Adipocyte (in vitro differentiated cells): ENCODE data around the gene SGMS2.

Source experiments
- DNase-seq: peaks from one replicate; pipeline ENCODE4 v3.0.0-alpha.2; 2015; ENCODE audit warnings: low read depth
- H3K27me3 ChIP-seq: replicated peaks from 2 replicates; pipeline ENCODE4 v1.7.0; 2013; ENCODE audit warnings: mild to moderate bottlenecking, low read length, moderate library complexity; ENCODE audit not compliant: control insufficient read depth, insufficient read depth
- H3K36me3 ChIP-seq: 2 replicates; pipeline ENCODE4 v1.7.0; 2013; ENCODE audit warnings: low read length, mild to moderate bottlenecking, moderate library complexity; ENCODE audit not compliant: control insufficient read depth, insufficient read depth, severe bottlenecking
- H3K4me1 ChIP-seq: 2 replicates; pipeline ENCODE4 v1.7.0; 2013; ENCODE audit warnings: mild to moderate bottlenecking, low read length, moderate library complexity; ENCODE audit not compliant: control insufficient read depth, insufficient read depth
- H3K4me3 ChIP-seq: 2 replicates; pipeline ENCODE4 v1.7.0; 2013; ENCODE audit warnings: mild to moderate bottlenecking, low read length, moderate library complexity
- H3K9ac ChIP-seq: 2 replicates; pipeline ENCODE4 v1.7.0; 2013; ENCODE audit warnings: mild to moderate bottlenecking, low read length, moderate library complexity
- H3K9me3 ChIP-seq: 2 replicates; pipeline ENCODE4 v1.7.0; 2013; ENCODE audit warnings: mild to moderate bottlenecking, low read length, moderate library complexity; ENCODE audit not compliant: control insufficient read depth

Gene SGMS2

DNA sequence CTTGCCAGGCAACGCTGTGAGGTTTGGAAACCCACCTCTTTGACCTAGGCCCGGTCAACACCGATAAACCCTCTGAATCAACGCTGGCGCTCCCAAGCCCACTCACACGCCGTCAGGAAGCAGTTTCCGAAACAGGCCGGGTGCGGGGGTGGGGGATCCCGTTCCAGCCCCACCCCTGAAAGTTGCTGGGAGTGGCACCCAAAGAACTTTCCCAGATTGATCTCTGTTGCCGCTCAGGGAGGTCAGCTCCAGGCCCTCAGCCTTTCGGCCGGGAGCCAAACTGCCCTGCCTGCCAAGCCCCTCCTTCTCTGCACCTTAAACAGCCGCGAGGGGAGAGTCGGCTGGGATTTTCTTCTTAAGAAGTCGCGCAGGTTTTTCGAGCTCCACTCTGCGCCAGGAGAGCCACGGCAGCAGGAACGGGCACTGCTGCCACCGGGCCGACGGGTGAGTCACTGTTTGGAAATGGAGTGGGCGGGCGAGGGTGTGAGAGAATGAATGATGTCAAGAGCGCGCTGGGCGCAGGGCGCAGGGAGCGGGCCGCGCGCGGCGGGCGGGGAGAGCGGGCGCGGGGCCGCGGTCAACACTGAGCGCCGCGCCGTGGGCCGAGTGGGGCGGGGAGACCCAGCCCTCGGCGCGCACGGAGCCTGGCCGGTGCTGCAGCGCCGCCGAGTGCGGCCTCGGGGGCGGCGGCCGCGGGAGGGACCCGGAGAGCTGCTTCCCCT is at the start of gene SGMS2:
Gene SGMS2 (plus strand): TSS at position 583 of the 722 bp plus-strand sequence. CDS start 70,622 bp downstream, outside the sequence.
- Histone ChIP-seq H3K4me3 (peak within 1 kb of the TSS; percentile 94), H3K9me3 (no peaks in the 10 kb centered on the region), H3K4me1 (peaks cover 22% of the 10 kb centered on the region), H3K36me3 (no peaks in the 10 kb centered on the region), H3K27me3 (no peaks in the 10 kb centered on the region), H3K9ac (peak within 1 kb of the TSS; percentile 91)
- DNase-seq: peak; percentile 97

DNA sequence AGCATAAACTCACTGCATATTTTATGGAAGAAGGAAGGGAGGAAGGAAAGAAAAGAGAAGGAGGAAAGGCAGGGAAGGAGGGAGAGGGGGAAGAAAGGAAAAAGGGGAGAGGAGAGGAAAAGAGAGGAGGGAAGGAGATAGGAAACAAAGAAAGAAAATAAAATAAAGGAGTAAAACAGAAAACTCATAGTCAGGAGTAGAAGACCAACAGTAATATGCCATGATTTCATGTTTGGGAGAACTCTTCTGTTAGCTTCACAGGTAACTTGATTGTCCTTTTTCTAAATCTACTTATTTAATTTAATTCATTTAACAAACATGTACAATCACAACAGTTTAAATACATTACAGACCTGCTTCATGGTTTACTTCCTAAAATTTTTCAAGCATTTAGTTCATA is 46.8 kb upstream of the SGMS2 start:
- no peak overlapping the region for H3K4me3 ChIP-seq
- no peak for DNase-seq
- no peaks in the 10 kb centered on the region for H3K27me3 ChIP-seq

DNA sequence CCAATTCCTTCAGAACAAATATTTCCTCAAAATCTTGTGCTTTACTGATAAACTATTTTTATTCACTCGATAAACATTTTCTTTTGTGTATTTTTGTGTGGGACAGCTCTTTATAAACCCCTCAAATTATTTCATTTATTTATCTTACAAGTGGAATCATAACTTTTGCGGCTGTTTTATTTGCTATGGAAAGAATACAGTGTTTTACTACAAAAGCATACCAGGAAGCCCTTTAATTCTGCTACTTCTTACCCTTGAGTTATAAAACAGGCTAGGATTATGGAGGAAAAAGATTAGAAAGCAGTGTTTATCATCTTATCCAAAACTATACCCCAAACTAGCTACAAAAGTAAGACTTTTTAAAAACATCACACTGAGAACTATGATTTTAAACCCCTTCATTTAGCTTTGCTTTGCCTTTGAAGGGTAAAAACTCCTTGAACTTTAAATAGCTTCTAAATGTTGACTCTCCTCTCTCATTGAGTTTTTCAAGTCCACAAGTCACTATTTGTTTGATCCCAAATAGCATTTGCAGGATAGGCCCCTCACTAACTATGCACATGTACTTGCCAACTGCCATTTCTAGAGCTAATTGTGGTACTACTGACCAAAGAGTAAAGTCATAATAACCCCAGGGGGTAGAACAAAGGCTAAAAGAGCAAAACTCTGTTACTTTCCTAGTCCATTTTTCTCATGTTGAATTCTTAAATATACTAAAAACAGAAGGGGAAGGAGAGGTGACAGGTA is 45.8 kb upstream of the SGMS2 start:
- DNase-seq: no peak
- H3K9me3 ChIP-seq: no peaks in the 10 kb centered on the region
- no peak overlapping the region for H3K4me3 ChIP-seq
- H3K4me1 ChIP-seq: peaks cover 17% of the 10 kb centered on the region
- H3K36me3 ChIP-seq: no peaks in the 10 kb centered on the region
- no peaks in the 10 kb centered on the region for H3K27me3 ChIP-seq
- no peak overlapping the region for H3K9ac ChIP-seq

More for the DNA sequence above, 46.8 kb upstream of the SGMS2 start:
- Histone ChIP-seq H3K9me3 (no peaks in the 10 kb centered on the region), H3K36me3 (no peaks in the 10 kb centered on the region), H3K9ac (no peak overlapping the region), H3K4me1 (peaks cover 12% of the 10 kb centered on the region)

DNA sequence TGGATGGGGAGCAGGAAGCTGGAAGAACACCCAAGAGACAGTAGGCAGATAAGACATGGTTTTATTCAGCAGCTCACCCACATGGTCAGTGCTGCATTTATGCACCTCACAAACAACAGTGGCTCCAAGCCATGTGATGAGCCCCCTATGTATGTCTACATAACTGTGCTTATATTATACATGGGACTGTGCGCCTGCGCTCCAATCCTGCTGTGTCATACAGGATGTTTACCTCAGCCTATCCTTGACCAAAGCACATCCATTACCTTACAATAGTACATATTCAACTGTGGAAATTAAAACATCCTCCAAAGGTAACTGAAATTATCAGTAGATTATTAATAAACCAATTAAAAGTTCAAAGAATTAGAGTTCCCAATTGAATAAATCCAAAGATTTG is 44.1 kb upstream of the SGMS2 start:
- H3K36me3 ChIP-seq: no peaks in the 10 kb centered on the region
- peaks cover 3% of the 10 kb centered on the region for H3K27me3 ChIP-seq
- H3K9me3 ChIP-seq: no peaks in the 10 kb centered on the region
- peaks cover 12% of the 10 kb centered on the region for H3K4me1 ChIP-seq
- no peak overlapping the region for H3K9ac ChIP-seq
- no peak overlapping the region for H3K4me3 ChIP-seq
- DNase-seq: no peak

DNA sequence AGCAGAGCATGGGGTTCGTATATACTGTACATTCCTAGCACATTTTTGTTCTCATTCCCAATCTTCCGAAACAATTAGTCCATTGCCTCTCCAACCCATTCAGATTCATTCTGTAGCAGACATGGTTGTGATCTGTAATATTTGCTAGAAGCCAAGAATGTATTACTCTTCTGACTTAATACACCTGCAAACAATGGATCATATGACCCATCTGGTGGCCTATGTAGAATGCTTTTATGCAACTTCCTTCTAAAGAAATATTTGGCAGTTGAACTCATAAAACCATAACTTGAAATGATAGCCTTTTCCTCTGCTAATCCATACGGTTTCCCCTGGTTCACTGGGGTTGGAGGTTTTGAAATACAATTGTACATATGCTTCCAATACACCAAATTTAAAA is 32.8 kb upstream of the SGMS2 start:
- no peak for DNase-seq
- Histone ChIP-seq H3K9ac (no peak overlapping the region), H3K36me3 (no peaks in the 10 kb centered on the region), H3K9me3 (no peaks in the 10 kb centered on the region), H3K27me3 (no peaks in the 10 kb centered on the region), H3K4me3 (no peak overlapping the region), H3K4me1 (peaks cover 8% of the 10 kb centered on the region)

DNA sequence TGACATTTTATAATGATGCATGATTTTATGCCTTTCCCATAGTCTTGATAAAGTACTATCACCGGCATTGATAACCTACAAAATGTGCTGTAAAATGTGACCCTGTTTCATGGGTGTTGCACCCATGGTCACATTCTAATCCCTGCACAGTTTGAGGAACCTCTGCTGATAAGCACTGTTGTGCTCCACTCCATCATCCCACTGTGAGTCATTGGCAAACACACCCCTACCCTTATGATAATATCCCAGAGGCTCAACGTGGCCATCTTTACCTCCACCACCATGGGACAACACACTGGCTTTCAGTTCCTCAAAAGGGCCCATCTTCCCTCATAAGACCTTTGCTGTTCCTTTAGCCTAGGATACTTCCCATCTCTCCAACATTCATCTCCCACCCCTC is 32.0 kb upstream of the SGMS2 start:
- Histone ChIP-seq H3K4me3 (no peak overlapping the region), H3K4me1 (peaks cover 8% of the 10 kb centered on the region), H3K9me3 (no peaks in the 10 kb centered on the region), H3K36me3 (no peaks in the 10 kb centered on the region), H3K27me3 (no peaks in the 10 kb centered on the region), H3K9ac (no peak overlapping the region)
- DNase-seq: no peak

DNA sequence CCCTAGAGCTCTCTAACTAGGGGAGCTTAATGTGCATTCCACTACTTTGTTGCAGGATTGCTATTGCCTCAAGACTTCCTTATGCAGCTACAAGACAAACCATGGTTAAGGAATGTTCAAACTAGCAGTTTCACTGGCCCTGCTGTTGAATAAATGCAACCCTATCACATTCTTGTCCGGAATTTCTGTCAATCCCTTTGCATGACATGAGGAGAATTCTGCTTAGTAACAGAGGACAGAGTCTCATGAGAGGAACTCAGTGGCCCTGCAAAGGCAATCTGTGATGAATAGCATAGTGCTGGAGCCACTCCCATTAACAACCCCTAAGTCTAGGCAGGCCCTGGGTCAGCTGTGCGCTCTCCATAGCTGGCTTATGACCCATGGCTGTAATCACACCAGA is 30.7 kb upstream of the SGMS2 start:
- no peak overlapping the region for H3K4me3 ChIP-seq
- H3K36me3 ChIP-seq: no peaks in the 10 kb centered on the region
- DNase-seq: peak; percentile 34
- H3K27me3 ChIP-seq: no peaks in the 10 kb centered on the region
- H3K9ac ChIP-seq: no peak overlapping the region
- H3K9me3 ChIP-seq: no peaks in the 10 kb centered on the region
- peaks cover 5% of the 10 kb centered on the region for H3K4me1 ChIP-seq

DNA sequence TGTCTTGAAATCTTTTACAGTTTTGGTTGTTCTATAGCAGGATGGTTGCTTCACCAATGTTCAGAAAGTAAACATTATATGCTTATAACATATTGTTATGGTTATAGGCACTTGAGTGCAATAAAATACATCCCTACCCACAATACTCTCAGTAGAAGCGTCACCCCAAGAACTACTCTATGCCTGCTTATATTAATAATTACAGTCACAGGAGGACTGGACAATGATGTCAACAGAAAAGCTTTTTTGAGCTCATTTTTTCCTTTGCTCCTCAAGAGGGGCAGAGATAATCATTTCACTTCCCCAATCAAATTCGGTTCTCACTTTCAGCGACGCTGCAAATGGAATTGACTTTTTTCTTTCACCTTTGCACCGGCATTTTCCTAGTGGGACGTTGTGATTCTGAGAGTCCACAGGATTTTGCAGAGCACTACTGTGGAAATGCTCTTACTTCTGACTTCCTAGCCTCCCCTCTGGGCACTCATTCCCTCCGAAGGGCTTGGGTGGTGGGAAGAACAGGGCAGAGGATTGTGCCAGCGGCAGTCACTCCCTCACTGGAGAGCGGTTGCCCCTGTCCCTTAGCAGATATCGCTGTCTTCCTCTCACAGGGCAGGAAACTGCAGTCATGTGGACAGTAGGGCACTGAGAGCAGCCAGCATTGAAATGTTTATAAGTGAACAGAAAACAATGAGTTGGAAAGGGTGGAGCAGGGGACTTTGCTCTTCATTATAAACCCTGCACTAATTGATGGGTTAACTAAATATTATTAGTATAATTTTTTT is 24.9 kb upstream of the SGMS2 start:
- peaks cover 7% of the 10 kb centered on the region for H3K4me1 ChIP-seq
- no peak for DNase-seq
- H3K27me3 ChIP-seq: no peaks in the 10 kb centered on the region
- H3K36me3 ChIP-seq: no peaks in the 10 kb centered on the region
- H3K9ac ChIP-seq: no peak overlapping the region
- no peak overlapping the region for H3K4me3 ChIP-seq
- no peaks in the 10 kb centered on the region for H3K9me3 ChIP-seq

DNA sequence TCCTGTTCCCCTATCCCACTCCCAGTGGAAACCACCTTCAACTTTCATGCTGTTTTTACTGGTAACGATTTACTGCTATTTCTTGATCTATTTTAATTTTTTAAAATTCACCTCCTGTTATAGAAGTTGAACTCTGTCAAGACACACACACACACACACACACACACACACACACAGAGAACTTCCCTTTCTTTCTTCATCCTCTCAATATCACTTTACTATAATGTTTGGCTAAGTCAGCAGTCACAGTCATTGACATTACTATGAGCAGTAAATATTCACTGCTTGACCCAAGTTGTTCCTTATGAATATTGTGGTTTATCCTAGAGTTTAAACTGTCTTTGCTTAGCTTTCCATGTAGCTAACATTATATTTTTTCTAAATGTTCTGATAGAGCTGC is 24.0 kb upstream of the SGMS2 start:
- H3K36me3 ChIP-seq: no peaks in the 10 kb centered on the region
- peaks cover 7% of the 10 kb centered on the region for H3K4me1 ChIP-seq
- no peaks in the 10 kb centered on the region for H3K27me3 ChIP-seq
- H3K4me3 ChIP-seq: no peak overlapping the region
- no peak for DNase-seq
- no peak overlapping the region for H3K9ac ChIP-seq
- H3K9me3 ChIP-seq: no peaks in the 10 kb centered on the region

DNA sequence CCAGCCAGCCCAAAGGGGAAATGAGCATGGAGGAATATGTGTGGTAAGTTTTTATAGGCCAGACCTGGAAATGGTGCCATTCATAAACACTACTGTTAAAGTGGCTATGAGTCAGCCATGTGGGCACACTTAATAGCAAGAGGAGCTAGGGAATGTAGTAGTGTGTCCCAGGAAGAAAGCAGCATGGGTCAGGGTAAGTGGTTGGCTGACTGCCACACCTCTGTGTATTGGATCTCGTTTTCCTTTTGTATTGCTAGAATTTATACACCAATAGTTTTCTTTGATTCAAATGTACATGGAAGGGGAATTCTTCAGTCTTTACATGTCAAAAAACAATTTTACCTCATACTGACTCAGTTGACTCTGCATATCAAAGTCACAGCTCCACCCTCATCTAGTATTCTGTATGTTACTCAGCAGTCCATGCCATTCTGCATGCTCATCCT is 22.9 kb upstream of the SGMS2 start:
- no peaks in the 10 kb centered on the region for H3K9me3 ChIP-seq
- H3K27me3 ChIP-seq: no peaks in the 10 kb centered on the region
- DNase-seq: peak; percentile 24
- H3K4me3 ChIP-seq: no peak overlapping the region
- no peaks in the 10 kb centered on the region for H3K36me3 ChIP-seq
- H3K9ac ChIP-seq: no peak overlapping the region
- H3K4me1 ChIP-seq: peaks cover 17% of the 10 kb centered on the region

DNA sequence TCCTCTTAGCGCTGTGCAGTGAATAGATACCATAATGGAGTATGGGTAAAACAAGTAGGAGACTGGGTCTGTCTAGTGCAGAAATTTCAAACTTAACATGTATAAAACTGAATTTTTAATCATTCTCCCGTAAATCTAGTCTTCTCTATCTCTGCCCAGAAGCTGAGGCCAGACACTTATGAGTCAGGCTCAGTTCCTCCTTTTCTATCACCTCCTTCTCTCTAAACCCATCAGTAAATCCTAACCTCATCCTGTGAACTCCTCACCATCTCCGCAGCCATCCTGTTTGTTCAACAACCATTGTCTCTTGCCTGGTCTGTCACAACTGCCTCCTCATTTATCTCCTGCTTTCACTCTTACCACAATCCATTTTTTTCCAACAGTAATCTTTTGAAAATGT is 19.8 kb upstream of the SGMS2 start:
- no peaks in the 10 kb centered on the region for H3K9me3 ChIP-seq
- DNase-seq: no peak
- no peak overlapping the region for H3K4me3 ChIP-seq

More for the DNA sequence above, 19.8 kb upstream of the SGMS2 start:
- no peaks in the 10 kb centered on the region for H3K36me3 ChIP-seq
- H3K27me3 ChIP-seq: no peaks in the 10 kb centered on the region
- H3K9ac ChIP-seq: no peak overlapping the region
- peaks cover 19% of the 10 kb centered on the region for H3K4me1 ChIP-seq
